Activated CD8-positive, alpha-beta memory T cell treated with anti-CD3 and anti-CD28 coated beads, Interleukin-2, amount 10 ng/mL, durations not matched to agents 7 days and 5 days (primary cell): ENCODE data around the gene XG. TPM values are rescaled to one million over a fixed set of nuclear protein-coding genes. Genes with fewer than 3 reads are reported as not detected.
"Not testable (repeated sequence)": the region's sequence is repeated elsewhere in the genome, so short reads cannot be mapped to it uniquely, and the experiment has no call there.

Experiments
- ATAC-seq: fragments of 150-1000 bp; cut with Tn5 transposase; one replicate; pipeline ENCODE4 v1.10.0; 2021; ENCODE audit warnings: moderate library complexity
- CTCF ChIA-PET: fragments of 350-600 bp; sonication (Branson Sonifier 250); formaldehyde crosslinking; loops from one replicate; lab custom pipeline; 2021; ENCODE audit warnings: antibody characterized with exemption; lab: Charles Lee
- DNase-seq: peaks from one replicate; pipeline ENCODE4 v3.0.0-alpha.2; 2020
- H3K27ac Mint-ChIP-seq: one replicate; pipeline ENCODE4 v1.8.0; 2021; ENCODE audit warnings: mild to moderate bottlenecking, mixed read lengths
- H3K27me3 Mint-ChIP-seq: one replicate; pipeline ENCODE4 v1.8.0; 2021; ENCODE audit warnings: mixed read lengths
- H3K36me3 Mint-ChIP-seq: one replicate; pipeline ENCODE4 v1.8.0; 2021; ENCODE audit warnings: mild to moderate bottlenecking, mixed read lengths
- H3K4me1 Mint-ChIP-seq: one replicate; pipeline ENCODE4 v1.8.0; 2021; ENCODE audit warnings: mixed read lengths
- H3K4me3 Mint-ChIP-seq: one replicate; pipeline ENCODE4 v1.8.0; 2021; ENCODE audit warnings: mild to moderate bottlenecking, moderate library complexity, mixed read lengths
- H3K9me3 Mint-ChIP-seq: one replicate; pipeline ENCODE4 v1.8.0; 2022; ENCODE audit warnings: low read depth, mixed read lengths
- total RNA-seq, 2 experiments: library from RNA; stranded (reverse); gene quantifications; one replicate each; pipeline ENCODE4 v1.2.3, GENCODE V29; 2021

XG gene
- total RNA-seq, 2 experiments from 2014 or later, result not detected

DNA sequence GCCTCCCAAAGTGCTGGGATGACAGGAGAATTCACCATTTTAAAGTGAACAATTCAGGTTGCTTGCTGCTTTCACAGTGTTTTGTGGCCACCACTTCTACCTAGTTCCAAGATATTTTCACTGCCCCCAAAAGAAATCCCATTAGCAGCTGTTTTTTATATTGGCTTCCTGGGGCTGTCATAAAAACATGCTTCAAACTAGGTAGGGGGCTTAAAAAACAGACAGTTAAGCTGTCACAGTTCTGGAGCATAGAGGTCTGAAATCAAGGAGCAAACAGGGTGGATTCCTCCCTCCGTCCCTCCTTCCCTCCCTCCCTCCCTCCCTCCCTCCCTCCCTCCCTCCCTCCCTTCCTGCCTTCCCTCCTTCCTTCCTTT, 3.0 kb upstream of the XG start:
- Mint-ChIP-seq H3K9me3 (no peaks in the 10 kb centered on the region), H3K27ac (no peak overlapping the region), H3K4me3 (no peak overlapping the region), H3K36me3 (peaks cover under 1% of the 10 kb centered on the region), H3K27me3 (peaks cover 7% of the 10 kb centered on the region), H3K4me1 (no peaks in the 10 kb centered on the region)
- DNase-seq (no peak), ATAC-seq (no peak)
- CTCF ChIA-PET, result no interaction called here

GRCh38 chrX:2751291-2751690, 549 bp upstream of the XG start:
- H3K36me3 Mint-ChIP-seq, result no peaks in the 10 kb centered on the region
- CTCF ChIA-PET, result no interaction called here
- H3K27me3 Mint-ChIP-seq, result peaks cover 7% of the 10 kb centered on the region
- ATAC-seq (no peak), DNase-seq (no peak)
- H3K4me3 Mint-ChIP-seq, result no peak overlapping the region
- H3K4me1 Mint-ChIP-seq, result no peaks in the 10 kb centered on the region
- no peaks in the 10 kb centered on the region for H3K9me3 Mint-ChIP-seq
- H3K27ac Mint-ChIP-seq, result no peak overlapping the region

GRCh38 chrX:2752441-2752840, 601 bp downstream of the XG start:
- CTCF ChIA-PET, H3K27ac Mint-ChIP-seq: not testable (repeated sequence)

GRCh38 chrX:2755163-2755715, 3.4 kb downstream of the XG start:
- H3K4me1 Mint-ChIP-seq, H3K9me3 Mint-ChIP-seq, ATAC-seq, CTCF ChIA-PET, H3K27me3 Mint-ChIP-seq, H3K4me3 Mint-ChIP-seq, DNase-seq, H3K36me3 Mint-ChIP-seq, H3K27ac Mint-ChIP-seq: not testable (repeated sequence)

More at GRCh38 chrX:2752441-2752840, 601 bp downstream of the XG start:
- not testable (repeated sequence) for H3K36me3 Mint-ChIP-seq, H3K4me3 Mint-ChIP-seq, H3K27me3 Mint-ChIP-seq, ATAC-seq, H3K9me3 Mint-ChIP-seq, H3K4me1 Mint-ChIP-seq, DNase-seq

- no peak overlapping the region for H3K27ac Mint-ChIP-seq
- CTCF ChIA-PET, result no interaction called here
- no peak overlapping the region for H3K4me3 Mint-ChIP-seq
- H3K4me1 Mint-ChIP-seq, result no peaks in the 10 kb centered on the region
- H3K36me3 Mint-ChIP-seq, result no peaks in the 10 kb centered on the region
- peaks cover 4% of the 10 kb centered on the region for H3K27me3 Mint-ChIP-seq
- DNase-seq (no peak), ATAC-seq (no peak)
- H3K9me3 Mint-ChIP-seq, result no peaks in the 10 kb centered on the region
Observed at GRCh38 chrX:2756548-2756947, 4.7 kb downstream of the XG start.

DNA sequence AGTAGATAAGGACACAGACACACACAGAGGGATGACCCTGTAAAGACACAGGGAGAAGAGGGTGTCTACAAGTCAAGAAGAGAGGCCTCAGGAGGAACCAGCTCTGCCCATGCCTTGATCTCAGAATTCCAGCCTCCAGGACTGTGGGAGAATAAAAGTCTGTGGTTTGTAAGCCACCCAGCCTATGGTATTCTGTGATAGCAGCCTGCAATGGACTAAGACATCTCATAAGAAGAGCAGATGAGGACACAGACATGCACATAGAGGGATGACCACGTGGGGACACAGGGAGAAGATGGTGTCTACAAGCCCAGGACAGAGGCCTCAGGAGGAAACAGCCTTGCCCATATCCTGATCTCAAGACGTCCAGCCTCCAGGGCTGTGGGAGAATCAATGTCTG, 9.4 kb downstream of the XG start:
- Mint-ChIP-seq H3K27ac (no peak overlapping the region), H3K27me3 (no peaks in the 10 kb centered on the region), H3K4me1 (no peaks in the 10 kb centered on the region), H3K4me3 (no peak overlapping the region), H3K9me3 (no peaks in the 10 kb centered on the region), H3K36me3 (no peaks in the 10 kb centered on the region)
- DNase-seq, result no peak
- no peak for ATAC-seq
- CTCF ChIA-PET, result no interaction called here

- H3K27me3 Mint-ChIP-seq, H3K4me1 Mint-ChIP-seq, CTCF ChIA-PET, H3K4me3 Mint-ChIP-seq, ATAC-seq, DNase-seq, H3K9me3 Mint-ChIP-seq, H3K27ac Mint-ChIP-seq, H3K36me3 Mint-ChIP-seq: not testable (repeated sequence)
Observed at GRCh38 chrX:2762671-2763070, 10.8 kb downstream of the XG start.

DNA sequence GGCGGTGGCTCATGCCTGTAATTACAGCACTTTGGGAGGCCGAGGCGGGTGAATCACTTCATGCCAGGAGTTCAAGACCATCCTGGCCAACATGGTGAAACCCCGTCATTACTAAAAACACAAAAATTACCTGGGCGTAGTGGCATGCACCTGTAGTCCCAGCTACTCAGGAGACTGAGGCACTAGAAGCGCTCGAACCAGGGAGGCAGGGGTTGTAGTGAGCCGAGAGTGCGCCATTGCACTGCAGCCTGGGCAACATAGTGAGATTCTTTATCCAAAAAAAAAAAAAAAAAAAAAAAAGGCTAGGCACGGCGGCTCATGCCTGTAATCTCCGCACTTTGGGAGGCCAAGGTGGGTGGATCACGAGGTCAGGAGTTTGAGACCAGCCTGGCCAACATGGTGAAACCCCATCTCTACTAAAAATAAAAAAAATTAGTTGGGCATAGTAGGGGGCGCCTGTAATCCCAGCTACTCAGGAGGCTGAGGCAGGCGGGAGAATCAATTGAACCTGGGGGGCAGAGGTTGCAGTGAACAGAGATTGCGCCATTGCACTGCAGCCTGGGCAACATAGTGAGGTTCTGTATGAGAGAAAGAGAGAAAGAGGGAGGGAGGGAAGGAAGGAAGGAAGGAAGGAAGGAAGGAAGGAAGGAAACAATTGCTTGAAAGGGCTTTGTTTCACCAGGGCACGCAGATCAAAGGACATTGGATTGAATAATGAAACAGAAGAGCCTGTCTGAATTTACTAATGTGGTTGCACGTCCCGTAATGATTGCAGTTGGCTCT, 13.1 kb downstream of the XG start:
- H3K36me3 Mint-ChIP-seq, ATAC-seq, CTCF ChIA-PET, DNase-seq, H3K4me3 Mint-ChIP-seq, H3K27me3 Mint-ChIP-seq, H3K9me3 Mint-ChIP-seq, H3K27ac Mint-ChIP-seq, H3K4me1 Mint-ChIP-seq: not testable (repeated sequence)

- Mint-ChIP-seq H3K4me3 (no peak overlapping the region), H3K27me3 (no peaks in the 10 kb centered on the region), H3K9me3 (no peaks in the 10 kb centered on the region), H3K4me1 (no peaks in the 10 kb centered on the region), H3K36me3 (no peaks in the 10 kb centered on the region), H3K27ac (no peak overlapping the region)
- ATAC-seq, result no peak
- CTCF ChIA-PET, result no interaction called here
- no peak for DNase-seq
Observed at GRCh38 chrX:2765549-2765830, 13.7 kb downstream of the XG start.

DNA sequence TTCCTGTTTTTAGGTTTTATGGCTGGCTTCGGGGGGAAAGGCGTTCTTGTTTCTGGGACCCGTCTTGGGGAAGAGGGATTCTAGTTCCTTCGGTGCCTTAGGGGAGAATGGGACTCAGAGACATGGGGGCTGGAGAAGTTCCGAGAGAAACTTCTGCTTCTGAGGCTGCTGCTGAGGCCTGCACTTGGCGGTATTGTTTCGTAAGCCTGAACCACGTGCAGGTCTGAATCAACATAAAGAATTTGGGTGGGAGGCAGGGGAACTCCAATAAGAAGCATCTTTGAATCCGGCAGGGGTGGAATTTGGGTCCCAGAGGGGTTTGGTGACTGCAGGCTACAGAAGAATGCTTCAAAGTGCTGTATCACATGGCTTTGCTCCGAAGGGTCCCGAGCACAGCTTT, 15.1 kb downstream of the XG start:
- CTCF ChIA-PET, result no interaction called here
- DNase-seq, result no peak
- no peak for ATAC-seq
- no peaks in the 10 kb centered on the region for H3K36me3 Mint-ChIP-seq
- H3K4me3 Mint-ChIP-seq, result no peak overlapping the region
- no peaks in the 10 kb centered on the region for H3K4me1 Mint-ChIP-seq
- H3K27ac Mint-ChIP-seq, result no peak overlapping the region
- H3K9me3 Mint-ChIP-seq, result no peaks in the 10 kb centered on the region
- peaks cover 8% of the 10 kb centered on the region for H3K27me3 Mint-ChIP-seq

DNA sequence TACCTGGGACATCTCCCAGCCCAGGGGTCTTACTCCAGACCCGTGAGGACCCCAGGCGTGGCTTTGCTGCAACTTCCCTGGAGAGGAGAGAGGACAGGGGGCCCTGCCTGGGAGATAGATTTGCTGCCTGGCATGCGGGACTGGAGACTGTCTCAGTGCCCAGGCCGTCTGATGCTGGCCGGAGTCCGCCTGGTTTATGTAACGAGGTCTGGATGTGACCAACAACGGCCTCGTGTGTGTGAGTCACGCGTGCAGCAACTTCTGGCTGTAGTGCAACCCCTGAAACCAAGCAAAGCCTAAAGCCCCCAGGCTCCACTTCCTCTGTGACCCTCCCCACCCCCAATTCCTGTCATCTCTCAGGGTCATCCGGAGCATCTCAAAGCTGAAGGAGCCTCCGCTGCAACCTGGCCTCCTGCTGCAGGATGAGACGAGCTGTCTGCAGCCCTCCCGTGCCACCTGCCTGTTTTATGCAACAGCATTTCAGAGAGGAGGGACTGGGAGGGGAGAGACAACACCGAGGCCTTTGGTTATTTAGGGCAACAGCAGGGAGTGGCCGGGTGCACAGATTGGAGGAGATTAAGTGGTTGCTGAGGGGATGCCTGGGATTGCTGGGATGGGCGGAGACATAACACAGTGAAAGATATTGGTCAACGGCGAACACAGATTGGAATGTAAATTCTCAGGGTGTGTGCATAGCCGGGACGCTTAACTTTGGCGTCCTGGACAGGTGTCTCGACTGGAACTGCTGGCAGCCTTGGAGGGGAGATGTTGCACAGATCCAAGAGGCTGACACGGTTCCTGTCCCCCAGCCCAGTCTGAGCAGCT, 16.0 kb downstream of the XG start:
- CTCF ChIA-PET, result no interaction called here
- no peaks in the 10 kb centered on the region for H3K4me1 Mint-ChIP-seq
- no peak for ATAC-seq
- no peak overlapping the region for H3K27ac Mint-ChIP-seq
- H3K36me3 Mint-ChIP-seq, result no peaks in the 10 kb centered on the region
- peaks cover 8% of the 10 kb centered on the region for H3K27me3 Mint-ChIP-seq
- DNase-seq, result no peak
- H3K9me3 Mint-ChIP-seq, result no peaks in the 10 kb centered on the region
- H3K4me3 Mint-ChIP-seq, result no peak overlapping the region

- DNase-seq (no peak), ATAC-seq (no peak)
- Mint-ChIP-seq H3K9me3 (no peaks in the 10 kb centered on the region), H3K27me3 (peaks cover 12% of the 10 kb centered on the region), H3K4me3 (no peak overlapping the region), H3K4me1 (no peaks in the 10 kb centered on the region), H3K27ac (no peak overlapping the region), H3K36me3 (no peaks in the 10 kb centered on the region)
- CTCF ChIA-PET, result no interaction called here
Observed at GRCh38 chrX:2769615-2770014, 17.8 kb downstream of the XG start.

DNA sequence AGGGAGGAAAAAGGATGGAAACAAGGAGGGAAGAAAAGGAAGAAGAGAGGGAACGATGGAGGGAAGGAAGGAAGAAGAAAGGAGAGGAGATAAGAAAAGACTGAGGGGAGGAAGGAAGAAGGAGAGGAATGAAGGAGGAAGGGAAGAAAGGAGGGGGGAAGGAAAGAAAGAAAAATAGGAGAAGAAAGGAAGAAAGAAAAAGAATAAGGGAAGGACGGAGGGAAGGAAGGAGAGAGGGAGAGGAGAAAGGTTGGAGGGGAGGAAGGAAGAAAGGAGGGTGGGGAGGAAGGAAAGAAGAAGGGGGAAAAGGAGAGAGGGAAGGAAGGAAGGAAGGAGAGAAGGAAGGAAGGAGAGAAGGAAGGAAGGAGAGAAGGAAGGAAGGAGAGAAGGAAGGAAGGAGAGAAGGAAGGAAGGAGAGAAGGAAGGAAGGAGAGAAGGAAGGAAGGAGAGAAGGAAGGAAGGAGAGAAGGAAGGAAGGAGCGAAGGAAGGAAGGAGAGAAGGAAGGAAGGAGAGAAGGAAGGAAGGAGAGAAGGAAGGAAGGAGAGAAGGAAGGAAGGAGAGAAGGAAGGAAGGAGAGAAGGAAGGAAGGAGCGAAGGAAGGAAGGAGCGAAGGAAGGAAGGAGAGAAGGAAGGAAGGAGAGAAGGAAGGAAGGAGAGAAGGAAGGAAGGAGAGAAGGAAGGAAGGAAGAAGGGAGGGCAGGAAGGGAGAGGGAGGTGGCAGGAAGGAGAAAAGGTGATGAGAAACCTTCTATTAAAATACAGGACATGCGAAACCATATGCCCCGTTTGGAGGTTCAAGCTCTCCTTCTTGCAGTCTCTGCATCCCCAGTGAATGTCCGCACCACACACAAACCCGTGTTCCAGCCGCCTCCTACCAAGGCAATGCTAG, 21.6 kb downstream of the XG start:
- H3K27ac Mint-ChIP-seq, ATAC-seq, H3K36me3 Mint-ChIP-seq, H3K4me1 Mint-ChIP-seq, H3K9me3 Mint-ChIP-seq, DNase-seq, CTCF ChIA-PET, H3K4me3 Mint-ChIP-seq: not testable (repeated sequence)
- H3K27me3 Mint-ChIP-seq, result peaks cover 12% of the 10 kb centered on the region
